CD4-positive, alpha-beta T cell treated with Interleukin-15 for 4 hours (primary cell): ENCODE measurements around the gene ABHD4.
"Not testable (repeated sequence)": the region's sequence is repeated elsewhere in the genome, so short reads cannot be mapped to it uniquely, and the experiment has no call there.

Experiments
- DNase-seq: peaks from one replicate; pipeline ENCODE4 v3.0.0-alpha.2; 2020; ENCODE audit warnings: low spot score

ABHD4 gene

GRCh38 chr14:22589096-22589839 is 8.8 kb upstream of the ABHD4 start, which contains the start of gene DAD1:
Gene DAD1 (minus strand): TSS chr14:22589224. CDS start chr14:22589157, 67 bp downstream.
- peak; percentile 99 for DNase-seq

- no peak for DNase-seq
Observed at GRCh38 chr14:22593189-22593588, 4.9 kb upstream of the ABHD4 start.

- no peak for DNase-seq
Observed at GRCh38 chr14:22593601-22594000, 4.5 kb upstream of the ABHD4 start.

- DNase-seq = no peak
Observed at GRCh38 chr14:22594156-22594716, 3.9 kb upstream of the ABHD4 start.

GRCh38 chr14:22596354-22596879 is 1.7 kb upstream of the ABHD4 start:
- DNase-seq = no peak

GRCh38 chr14:22597265-22597664 is 835 bp upstream of the ABHD4 start:
- DNase-seq = no peak

- DNase-seq = no peak
Observed at GRCh38 chr14:22597771-22598098, 365 bp upstream of the ABHD4 start.

- peak; percentile 31 for DNase-seq
Observed at GRCh38 chr14:22598896-22599244, 770 bp downstream of the ABHD4 start.

- DNase-seq = no peak
Observed at GRCh38 chr14:22599349-22599748, 1.2 kb downstream of the ABHD4 start.

GRCh38 chr14:22600027-22600426 is 1.9 kb downstream of the ABHD4 start:
- no peak for DNase-seq

- no peak for DNase-seq
Observed at GRCh38 chr14:22601456-22601855, 3.4 kb downstream of the ABHD4 start.

- DNase-seq = no peak
Observed at GRCh38 chr14:22601996-22602395, 3.9 kb downstream of the ABHD4 start.

GRCh38 chr14:22602862-22603261 is 4.8 kb downstream of the ABHD4 start:
- DNase-seq = no peak

- no peak for DNase-seq
Observed at GRCh38 chr14:22606380-22606779, 8.3 kb downstream of the ABHD4 start.

GRCh38 chr14:22607291-22607690 is 9.2 kb downstream of the ABHD4 start:
- no peak for DNase-seq

GRCh38 chr14:22610931-22611330 is 12.8 kb downstream of the ABHD4 start:
- no peak for DNase-seq

- no peak for DNase-seq
Observed at GRCh38 chr14:22613106-22613695, 15.1 kb downstream of the ABHD4 start.

GRCh38 chr14:22613736-22614239 is 15.7 kb downstream of the ABHD4 start:
- no peak for DNase-seq

- DNase-seq = no peak
Observed at GRCh38 chr14:22614240-22614799, 16.2 kb downstream of the ABHD4 start.

GRCh38 chr14:22615765-22616164 is 17.7 kb downstream of the ABHD4 start:
- DNase-seq = not testable (repeated sequence)

- no peak for DNase-seq
Observed at GRCh38 chr14:22622255-22622654, 24.2 kb downstream of the ABHD4 start.

GRCh38 chr14:22623047-22623446 is 24.9 kb downstream of the ABHD4 start:
- no peak for DNase-seq

GRCh38 chr14:22626590-22626989 is 28.5 kb downstream of the ABHD4 start:
- no peak for DNase-seq
